Neuronal stem cell (in vitro differentiated cells): Measurements from ENCODE around the gene KRTAP25-1.

Source experiments
- DNase-seq: peaks from one replicate; pipeline ENCODE4 v3.0.0-alpha.2; 2013; ENCODE audit warnings: low spot score
- H2AFZ ChIP-seq: one replicate; pipeline ENCODE4 v1.6.1; 2013; ENCODE audit warnings: mild to moderate bottlenecking, low read length, inconsistent platforms
- H2AK5ac ChIP-seq: 2 replicates; pipeline ENCODE4 v1.6.1; 2013; ENCODE audit warnings: low read depth, mild to moderate bottlenecking, inconsistent platforms, low read length, moderate library complexity, mixed read lengths
- H2BK120ac ChIP-seq: 2 replicates; pipeline ENCODE4 v1.6.1; 2013; ENCODE audit warnings: low read depth, mild to moderate bottlenecking, inconsistent platforms, low read length, moderate library complexity, mixed read lengths
- H2BK12ac ChIP-seq: one replicate; pipeline ENCODE4 v1.6.1; 2013; ENCODE audit warnings: low read length, inconsistent platforms
- H2BK15ac ChIP-seq: 2 replicates; pipeline ENCODE4 v1.6.1; 2013; ENCODE audit warnings: mild to moderate bottlenecking, low read length, inconsistent platforms, mixed read lengths
- H2BK5ac ChIP-seq: one replicate; pipeline ENCODE4 v1.6.1; 2013; ENCODE audit warnings: inconsistent platforms, mild to moderate bottlenecking, low read length, moderate library complexity
- H3K14ac ChIP-seq: one replicate; pipeline ENCODE4 v1.6.1; 2013; ENCODE audit warnings: low read length, inconsistent platforms
- H3K18ac ChIP-seq: 2 replicates; pipeline ENCODE4 v1.6.1; 2013; ENCODE audit warnings: low read length, inconsistent platforms
- H3K23ac ChIP-seq: 2 replicates; pipeline ENCODE4 v1.6.1; 2013; ENCODE audit warnings: low read depth, mild to moderate bottlenecking, mixed read lengths, low read length, inconsistent platforms; ENCODE audit not compliant: poor library complexity
- H3K27ac ChIP-seq: replicated peaks from 3 replicates; pipeline ENCODE4 v1.5.1; 2013; ENCODE audit warnings: low read length, inconsistent platforms
- H3K27me3 ChIP-seq, 3 experiments: 2 replicates each; pipeline ENCODE4 v1.6.1; 2013; ENCODE audit warnings: low read length in 3 of 3, mild to moderate bottlenecking in 2 of 3, inconsistent platforms in 1 of 3, low read depth in 1 of 3, mixed read lengths in 1 of 3, moderate library complexity in 1 of 3; ENCODE audit not compliant: control insufficient read depth in 3 of 3, insufficient read depth in 3 of 3
- H3K36me3 ChIP-seq, 2 donors: replicated peaks in 1 of 2; 2 replicates each; pipeline ENCODE4 v1.6.1; 2013; ENCODE audit warnings: low read length in 2 of 2; ENCODE audit not compliant: control insufficient read depth in 2 of 2, insufficient read depth in 2 of 2
- H3K4ac ChIP-seq: 2 replicates; pipeline ENCODE4 v1.6.1; 2013; ENCODE audit warnings: inconsistent platforms, mild to moderate bottlenecking, low read length, moderate library complexity
- H3K4me1 ChIP-seq, 2 donors: 1 replicate in 1 of 2; 2 replicates in 1 of 2; pipeline ENCODE4 v1.6.1; 2013; ENCODE audit warnings: low read length in 2 of 2, low read depth in 1 of 2; ENCODE audit not compliant: control insufficient read depth in 2 of 2, insufficient read depth in 1 of 2
- H3K4me2 ChIP-seq: one replicate; pipeline ENCODE4 v1.6.1; 2013; ENCODE audit warnings: mild to moderate bottlenecking, low read length, inconsistent platforms; ENCODE audit not compliant: insufficient read depth, poor library complexity, severe bottlenecking
- H3K4me3 ChIP-seq, 2 donors: 2 replicates each; pipeline ENCODE4 v1.5.1; 2013; ENCODE audit warnings: low read length in 2 of 2, mild to moderate bottlenecking in 2 of 2, inconsistent platforms in 1 of 2, moderate library complexity in 1 of 2
- H3K79me1 ChIP-seq: one replicate; pipeline ENCODE4 v1.6.1; 2013; ENCODE audit warnings: low read depth, mild to moderate bottlenecking, inconsistent platforms, low read length, moderate library complexity
- H3K9ac ChIP-seq: one replicate; pipeline ENCODE4 v1.6.1; 2013; ENCODE audit warnings: mild to moderate bottlenecking, low read depth, low read length, inconsistent platforms; ENCODE audit not compliant: poor library complexity
- H3K9me3 ChIP-seq, 2 donors: replicated peaks in 1 of 2; 2 replicates each; pipeline versions ENCODE3 to v1.6.1; 2013; ENCODE audit warnings: low read length in 2 of 2, mild to moderate bottlenecking in 2 of 2, inconsistent platforms in 1 of 2, low read depth in 1 of 2, mixed read lengths in 1 of 2, moderate library complexity in 1 of 2; ENCODE audit not compliant: control insufficient read depth in 2 of 2, insufficient read depth in 1 of 2
- H4K8ac ChIP-seq: one replicate; pipeline ENCODE4 v1.6.1; 2013; ENCODE audit warnings: low read depth, mild to moderate bottlenecking, inconsistent platforms, low read length, moderate library complexity
- H4K91ac ChIP-seq: one replicate; pipeline ENCODE4 v1.6.1; 2013; ENCODE audit warnings: low read length, low read depth, mild to moderate bottlenecking, inconsistent platforms; ENCODE audit not compliant: poor library complexity
- WGBS, 2 donors: extraction: QIAGEN DNeasy Blood & Tissue Kit; methylation state at CpG; one replicate each; pipeline ENCODE4 v1.1.7; 2013; ENCODE audit warnings: missing lambda C conversion rate in 2 of 2, mixed read lengths in 1 of 2; ENCODE audit not compliant: insufficient read length in 2 of 2, insufficient replicate concordance in 1 of 2; ENCODE audit errors: extremely low coverage in 2 of 2; 5-methylcytosine and 5-hydroxymethylcytosine counted together

KRTAP25-1 gene

DNA sequence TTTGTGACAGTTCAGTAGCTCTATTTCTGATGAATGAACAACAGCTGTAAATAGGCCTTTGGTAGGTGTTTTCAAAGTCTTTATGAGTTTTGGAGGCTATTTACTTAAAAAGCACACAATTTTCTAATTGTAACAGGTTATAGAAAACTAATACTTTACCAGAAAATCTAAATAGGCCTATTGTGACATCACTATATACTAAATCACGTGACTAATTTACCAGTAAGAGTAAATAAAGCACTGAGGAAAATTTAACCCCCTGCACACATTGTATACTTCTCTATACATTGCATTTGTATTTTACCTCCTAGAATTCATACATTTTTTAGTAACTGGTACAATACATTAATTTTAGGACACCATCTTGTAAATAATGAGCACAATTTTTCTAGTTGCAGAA, 15.8 kb upstream of the KRTAP25-1 start:
- Histone ChIP-seq H3K27ac (no peak overlapping the region), H2AFZ (no peak overlapping the region), H3K36me3 (no peaks in the 10 kb centered on the region), H4K91ac (no peak overlapping the region), H3K4ac (no peak overlapping the region), H3K9me3 (no peaks in the 10 kb centered on the region), H3K4me2 (no peak overlapping the region), H2BK15ac (no peak overlapping the region), H2AK5ac (no peak overlapping the region), H2BK12ac (no peak overlapping the region), H3K79me1 (no peaks in the 10 kb centered on the region), H3K18ac (no peak overlapping the region), H3K4me3 (no peak overlapping the region), H4K8ac (no peak overlapping the region), H3K4me1 (no peaks in the 10 kb centered on the region), H3K14ac (no peak overlapping the region), H2BK5ac (no peak overlapping the region), H2BK120ac (no peak overlapping the region), H3K9ac (no peak overlapping the region), H3K27me3 (no peaks in the 10 kb centered on the region), H3K23ac (no peak overlapping the region)
- WGBS, 2 donors = no CpG with 5 or more reads among the region's 1 CpG
- no peak for DNase-seq

DNA sequence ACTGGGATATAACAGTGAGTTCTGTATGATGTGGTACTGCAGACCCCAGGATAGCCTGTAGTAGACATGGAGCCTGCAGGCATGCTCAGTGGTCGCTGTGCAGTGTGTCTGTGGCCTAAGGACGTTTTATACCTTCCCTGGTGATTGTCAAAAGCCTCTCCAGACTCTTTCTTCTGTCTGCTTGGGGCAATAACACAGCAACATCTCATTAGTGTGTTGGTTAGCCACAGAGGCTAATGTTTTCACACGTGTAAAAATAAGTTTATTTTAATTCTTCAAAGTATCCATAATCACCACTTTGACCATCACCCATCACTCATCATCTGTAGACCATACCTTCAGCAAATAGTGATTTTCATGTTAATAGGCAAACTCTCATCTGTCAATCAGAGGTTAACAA, 6.5 kb downstream of the KRTAP25-1 start, which contains the start of gene KRTAP24-1:
KRTAP24-1 (minus strand) TSS at position 101 of the 400 bp plus-strand sequence; CDS start at position 83, 18 bp downstream.
- Histone ChIP-seq H2BK120ac (no peak within 1 kb of the TSS), H3K27me3 (no peaks in the 10 kb centered on the region), H3K79me1 (no peaks in the 10 kb centered on the region), H4K91ac (no peak within 1 kb of the TSS), H3K4me1 (no peaks in the 10 kb centered on the region), H3K4me2 (no peak within 1 kb of the TSS), H3K18ac (peak within 1 kb of the TSS; percentile 44), H4K8ac (no peak within 1 kb of the TSS), H3K36me3 (no peaks in the 10 kb centered on the region), H3K9ac (no peak within 1 kb of the TSS), H3K4ac (no peak within 1 kb of the TSS), H2BK15ac (no peak within 1 kb of the TSS), H2AK5ac (no peak within 1 kb of the TSS), H3K23ac (no peak within 1 kb of the TSS), H2AFZ (no peak within 1 kb of the TSS), H3K14ac (no peak within 1 kb of the TSS), H3K27ac (no peak within 1 kb of the TSS), H2BK12ac (no peak within 1 kb of the TSS), H3K9me3 (no peaks in the 10 kb centered on the region), H3K4me3 (no peak within 1 kb of the TSS), H2BK5ac (no peak within 1 kb of the TSS)
- no CpG with 5 or more reads among the region's 3 CpGs for WGBS, 2 donors
- no peak for DNase-seq

DNA sequence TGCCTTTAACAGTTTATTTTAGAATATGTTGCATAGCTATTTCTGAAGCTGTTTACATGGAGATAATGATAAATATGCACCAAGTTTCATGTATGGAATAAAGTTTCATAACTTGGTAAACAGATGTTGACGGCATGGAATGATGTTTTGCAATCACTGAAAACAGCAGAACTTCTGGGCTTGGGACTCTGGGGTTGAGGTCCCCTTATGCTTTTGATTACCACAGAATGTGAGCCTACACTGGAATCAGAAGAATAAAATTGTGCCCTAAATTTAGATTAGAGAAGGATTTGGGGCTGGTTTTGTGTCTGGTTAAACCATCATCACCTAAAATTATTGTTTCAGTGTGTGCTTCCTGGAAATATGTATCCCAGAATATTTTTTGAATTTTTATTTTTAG, 17.7 kb downstream of the KRTAP25-1 start:
- no peaks in the 10 kb centered on the region for H3K36me3 ChIP-seq
- no peak overlapping the region for H3K4me2 ChIP-seq
- H3K9ac ChIP-seq = no peak overlapping the region
- WGBS, 2 donors = no CpG with 5 or more reads among the region's 1 CpG
- no peaks in the 10 kb centered on the region for H3K79me1 ChIP-seq
- H3K27ac ChIP-seq = no peak overlapping the region
- DNase-seq = no peak
- no peaks in the 10 kb centered on the region for H3K9me3 ChIP-seq
- no peak overlapping the region for H3K4me3 ChIP-seq
- H2BK120ac ChIP-seq = no peak overlapping the region
- no peak overlapping the region for H2AFZ ChIP-seq
- H2BK5ac ChIP-seq = no peak overlapping the region
- H3K27me3 ChIP-seq = no peaks in the 10 kb centered on the region
- no peak overlapping the region for H2BK12ac ChIP-seq
- no peak overlapping the region for H3K23ac ChIP-seq
- no peaks in the 10 kb centered on the region for H3K4me1 ChIP-seq
- H3K14ac ChIP-seq = no peak overlapping the region
- no peak overlapping the region for H3K4ac ChIP-seq
- no peak overlapping the region for H2BK15ac ChIP-seq
- no peak overlapping the region for H2AK5ac ChIP-seq
- no peak overlapping the region for H4K91ac ChIP-seq
- H4K8ac ChIP-seq = no peak overlapping the region
- H3K18ac ChIP-seq = no peak overlapping the region

DNA sequence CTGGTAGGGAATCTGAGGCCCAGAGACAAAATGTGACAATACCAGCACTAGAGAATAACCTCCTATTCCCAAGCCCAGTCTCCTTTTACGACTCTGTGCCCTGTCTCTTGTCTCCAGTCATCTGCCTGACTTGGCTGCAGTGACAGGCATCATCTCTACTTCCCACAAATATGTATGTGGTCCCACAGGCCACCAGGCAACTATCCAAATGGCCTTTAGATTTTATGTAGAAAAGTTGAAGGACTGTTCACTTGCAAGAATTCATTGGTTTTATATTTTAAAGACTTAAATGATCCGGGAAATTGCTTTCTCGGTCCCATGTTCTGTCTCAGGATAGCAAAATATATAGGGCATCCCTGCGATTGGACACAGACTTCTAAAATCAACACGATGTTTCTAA, 18.2 kb downstream of the KRTAP25-1 start:
- H4K91ac ChIP-seq = no peak overlapping the region
- H3K9me3 ChIP-seq = no peaks in the 10 kb centered on the region
- no peak overlapping the region for H3K23ac ChIP-seq
- H3K9ac ChIP-seq = no peak overlapping the region
- H3K27ac ChIP-seq = no peak overlapping the region
- H3K79me1 ChIP-seq = no peaks in the 10 kb centered on the region
- no peaks in the 10 kb centered on the region for H3K4me1 ChIP-seq
- no peak overlapping the region for H2BK15ac ChIP-seq
- no peak overlapping the region for H2AK5ac ChIP-seq
- H2BK12ac ChIP-seq = no peak overlapping the region
- no peak overlapping the region for H2AFZ ChIP-seq
- H3K4ac ChIP-seq = no peak overlapping the region
- no peak overlapping the region for H2BK5ac ChIP-seq
- no peak overlapping the region for H3K4me2 ChIP-seq
- no peak overlapping the region for H2BK120ac ChIP-seq
- DNase-seq = no peak
- H3K18ac ChIP-seq = no peak overlapping the region
- no peak overlapping the region for H3K4me3 ChIP-seq
- H3K36me3 ChIP-seq = no peaks in the 10 kb centered on the region
- WGBS, 2 donors = no CpG with 5 or more reads among the region's 5 CpGs
- no peaks in the 10 kb centered on the region for H3K27me3 ChIP-seq
- no peak overlapping the region for H4K8ac ChIP-seq
- no peak overlapping the region for H3K14ac ChIP-seq
